Prostate gland (tissue), 2 donors: ENCODE data around the gene IFNG. TPM values are rescaled to one million over a fixed set of nuclear protein-coding genes. Genes with fewer than 3 reads are reported as not detected.

Experiments
- DNase-seq: peaks from one replicate; pipeline ENCODE4 v3.0.0-alpha.2; 2019; ENCODE audit warnings: low spot score
- H3K27ac ChIP-seq, 2 donors: fragments of 200-600 bp; sonication (generic); 2 replicates each; pipeline ENCODE4 v1.5.1; 2017 to 2019
- H3K27me3 ChIP-seq: fragments of 200-600 bp; sonication (generic); replicated peaks from 2 replicates; pipeline ENCODE4 v1.5.1; 2019; ENCODE audit not compliant: insufficient read depth
- H3K36me3 ChIP-seq, 2 donors: fragments of 200-600 bp; sonication (generic); 1 replicate in 1 of 2; 2 replicates in 1 of 2; pipeline versions ENCODE4 v1.5.1 to v1.8.1; 2017 to 2019
- H3K4me1 ChIP-seq: fragments of 200-600 bp; sonication (generic); replicated peaks from 2 replicates; pipeline ENCODE4 v1.5.1; 2019
- H3K4me3 ChIP-seq, 2 donors: fragments of 200-600 bp; sonication (generic); 2 replicates each; pipeline ENCODE4 v1.5.1; 2017 to 2019
- H3K9me3 ChIP-seq: fragments of 200-600 bp; sonication (generic); 2 replicates; pipeline ENCODE4 v1.5.1; 2017
- CTCF ChIP-seq, 4 experiments: fragments of 200-600 bp in 2 of 4; fragments of 450-650 bp in 2 of 4; sonication (generic) in 2 of 4; IDR thresholded peaks; 1 replicate in 3 of 4; 2 replicates in 1 of 4; pipeline ENCODE4 v1.5.1; 2016 to 2019; ENCODE audit warnings: antibody characterized with exemption in 4 of 4, mild to moderate bottlenecking in 2 of 4, moderate library complexity in 2 of 4
- POLR2A ChIP-seq: fragments of 450-650 bp; IDR thresholded peaks from one replicate; pipeline ENCODE4 v1.6.1; 2016; ENCODE audit warnings: antibody characterized with exemption, mild to moderate bottlenecking
- POLR2AphosphoS5 ChIP-seq: sonication (generic); formaldehyde crosslinking; IDR thresholded peaks from one replicate; pipeline ENCODE4 v1.6.1; 2017; ENCODE audit warnings: antibody characterized with exemption
- WGBS: methylation state at CpG from one replicate; pipeline ENCODE4 v1.1.5; 2018; 5-methylcytosine and 5-hydroxymethylcytosine counted together
- intact Hi-C: fragments of 100-400 bp; cut with DNase I; formaldehyde crosslinking; loops from one replicate; pipeline ENCODE4 v1.14.2; 2022
- total RNA-seq, 2 donors: library from RNA; depleted of rRNA; stranded (reverse); fragments of >200 nt; gene quantifications; one replicate each; pipeline ENCODE4 v1.1.0, GENCODE V29; 2016

Gene IFNG
- total RNA-seq, 2 donors from 2014 or later: not detected

GRCh38 chr12:68140556-68140955 is 19.0 kb downstream of the IFNG start:
- TF ChIP-seq CTCF (IDR thresholded peaks at IDR 0.05): no peak
- TF ChIP-seq POLR2AphosphoS5: no peak
- TF ChIP-seq POLR2A: no peak

GRCh38 chr12:68139941-68140340 is 19.6 kb downstream of the IFNG start:
- Histone ChIP-seq H3K4me1 (no peaks in the 10 kb centered on the region), H3K27ac (no peak overlapping the region), H3K36me3 (no peaks in the 10 kb centered on the region), H3K9me3 (no peaks in the 10 kb centered on the region), H3K4me3 (no peak overlapping the region), H3K27me3 (no peaks in the 10 kb centered on the region)
- intact Hi-C loops: no loop called here
- TF ChIP-seq POLR2AphosphoS5 (no peak), POLR2A (no peak), CTCF (IDR thresholded peaks at IDR 0.05) (no peak)
- WGBS: 70% methylated on average over 1 of the region's 1 CpG
- DNase-seq: no peak

More at GRCh38 chr12:68140556-68140955, 19.0 kb downstream of the IFNG start:
- Histone ChIP-seq H3K27ac (no peak overlapping the region), H3K4me3 (no peak overlapping the region), H3K4me1 (no peaks in the 10 kb centered on the region), H3K36me3 (no peaks in the 10 kb centered on the region), H3K27me3 (no peaks in the 10 kb centered on the region), H3K9me3 (no peaks in the 10 kb centered on the region)
- DNase-seq: no peak
- intact Hi-C loops: no loop called here

- Histone ChIP-seq H3K4me1 (no peaks in the 10 kb centered on the region), H3K9me3 (no peaks in the 10 kb centered on the region), H3K27me3 (no peaks in the 10 kb centered on the region), H3K36me3 (no peaks in the 10 kb centered on the region), H3K27ac (no peak overlapping the region), H3K4me3 (no peak overlapping the region)
- intact Hi-C loops: no loop called here
- 80% methylated on average over 1 of the region's 1 CpG for WGBS
- DNase-seq: no peak
- TF ChIP-seq POLR2A: no peak
- no peak for TF ChIP-seq POLR2AphosphoS5
These were observed 20.5 kb downstream of the IFNG start for GRCh38 chr12:68139001-68139400.

- 95% methylated on average over 2 of the region's 2 CpGs for WGBS
- H3K9me3 ChIP-seq: no peaks in the 10 kb centered on the region
- no peaks in the 10 kb centered on the region for H3K4me1 ChIP-seq
- TF ChIP-seq POLR2AphosphoS5: no peak
- TF ChIP-seq POLR2A: no peak
- TF ChIP-seq CTCF (IDR thresholded peaks at IDR 0.05): no peak
- intact Hi-C loops: no loop called here
- no peak for DNase-seq
- H3K36me3 ChIP-seq: no peaks in the 10 kb centered on the region
- no peaks in the 10 kb centered on the region for H3K27me3 ChIP-seq
- H3K4me3 ChIP-seq: no peak overlapping the region
- H3K27ac ChIP-seq: no peak overlapping the region
These were observed 21.1 kb downstream of the IFNG start for GRCh38 chr12:68138480-68138879.

- intact Hi-C loops: no loop called here
- Histone ChIP-seq H3K9me3 (no peaks in the 10 kb centered on the region), H3K27me3 (no peaks in the 10 kb centered on the region), H3K4me1 (no peaks in the 10 kb centered on the region), H3K27ac (no peak overlapping the region), H3K36me3 (no peaks in the 10 kb centered on the region), H3K4me3 (no peak overlapping the region)
- WGBS: 48% methylated on average over 3 of the region's 3 CpGs
- TF ChIP-seq CTCF (IDR thresholded peaks at IDR 0.05) (no peak), POLR2A (no peak), POLR2AphosphoS5 (no peak)
- DNase-seq: no peak
These were observed 22.2 kb downstream of the IFNG start for GRCh38 chr12:68137335-68137830.
